GM18873 (cell line): ENCODE measurements around the gene HMCN1.

ENCODE experiments used
- ATAC-seq: cut with Tn5 transposase; IDR thresholded peaks from one replicate; pipeline ENCODE4 v1.9.1; 2021; ENCODE audit warnings: mild to moderate bottlenecking, moderate library complexity, moderate number of reproducible peaks; ENCODE audit not compliant: unreplicated experiment, low FRiP score

HMCN1 gene

DNA sequence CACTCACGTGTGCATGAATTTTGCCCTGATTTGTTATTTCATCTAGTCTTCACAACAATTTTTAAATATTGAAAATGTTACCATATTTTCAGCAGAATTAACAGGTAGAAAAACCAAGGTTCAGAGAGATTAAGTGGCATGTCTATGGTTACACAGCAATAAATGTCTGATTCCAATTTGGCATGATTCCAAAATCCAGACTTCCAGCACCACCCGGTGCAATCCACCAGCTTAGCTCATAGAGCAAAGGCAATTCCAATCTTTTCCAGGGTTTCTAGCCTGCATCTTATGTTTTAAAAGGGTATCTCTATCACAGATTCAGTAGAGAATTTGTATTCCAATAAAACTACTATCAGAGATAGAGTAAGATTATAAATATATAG lies 479.0 kb downstream of the HMCN1 start:
- no peak for ATAC-seq

- no peak for ATAC-seq
Measured at GRCh38 chr1:186214791-186215190, 480.6 kb downstream of the HMCN1 start.

DNA sequence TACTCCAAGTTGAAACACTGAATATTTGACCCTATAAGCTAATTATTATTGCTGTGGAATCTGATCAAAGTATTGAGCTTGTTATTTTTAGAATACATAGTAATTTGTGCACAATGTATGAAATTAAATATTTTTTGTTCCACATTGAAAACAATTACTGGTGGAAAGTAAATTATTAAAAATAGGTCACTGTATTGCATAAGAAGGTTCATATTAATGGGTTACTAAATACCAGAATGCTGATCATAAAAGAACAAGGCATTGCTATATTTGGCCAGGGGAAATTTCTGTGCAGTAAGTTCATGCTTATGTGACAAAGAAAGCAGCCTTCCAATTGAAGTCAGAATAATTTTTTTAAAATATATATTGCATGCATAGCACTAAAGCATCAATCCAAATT lies 481.4 kb downstream of the HMCN1 start:
- no peak for ATAC-seq

DNA sequence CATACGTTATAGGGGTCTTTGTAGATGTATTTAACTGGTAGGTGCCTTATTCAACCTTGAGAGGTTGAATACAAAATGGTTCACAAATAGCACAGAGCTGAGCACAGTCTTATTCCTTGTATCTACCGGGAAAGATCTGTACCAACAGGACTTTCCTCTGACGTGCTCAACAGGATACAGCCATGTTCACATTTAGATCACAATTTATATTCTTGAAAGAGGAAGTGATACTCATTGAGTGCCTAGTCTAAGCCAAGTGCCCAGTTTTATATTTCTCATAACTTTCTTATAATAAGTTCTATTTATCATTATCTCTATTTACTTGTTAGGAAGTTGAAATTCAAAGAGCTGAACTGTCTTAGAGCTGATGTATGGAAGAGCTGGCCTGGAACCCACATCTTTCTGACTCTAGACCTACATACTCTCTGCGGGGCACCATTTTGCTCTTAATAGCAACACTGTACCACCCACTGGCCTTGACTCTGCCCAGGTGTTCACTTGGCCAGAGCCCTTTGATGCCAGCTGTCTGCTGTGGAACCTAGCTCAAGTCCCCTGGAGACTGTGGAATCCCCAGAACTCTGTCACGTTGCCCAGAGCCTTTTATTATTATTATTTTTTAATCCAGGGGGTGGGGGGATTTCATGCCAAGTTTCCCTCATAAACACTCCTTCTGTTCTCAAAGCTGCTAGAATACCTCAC lies 484.6 kb downstream of the HMCN1 start:
- ATAC-seq = peak; percentile 74

DNA sequence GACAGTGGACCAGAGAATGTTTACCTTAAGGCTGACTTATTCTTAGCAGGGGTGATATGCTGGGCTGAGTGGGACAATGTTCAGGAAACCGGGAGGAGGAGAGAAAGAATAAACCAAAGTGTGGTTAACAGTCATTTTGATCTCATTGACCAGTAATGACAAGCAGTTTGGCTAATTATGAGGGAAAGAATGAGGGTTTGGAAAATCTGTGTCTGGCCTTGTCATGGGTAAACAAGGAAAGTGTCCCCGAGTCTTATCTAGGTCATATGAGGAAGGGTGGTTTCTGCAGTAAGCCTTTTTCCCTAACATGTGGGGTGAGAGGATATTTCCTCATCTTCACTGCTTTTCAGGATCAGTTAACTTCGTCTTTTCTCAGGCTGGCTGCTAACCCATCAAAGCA lies 485.9 kb downstream of the HMCN1 start:
- ATAC-seq = no peak

- ATAC-seq = no peak
Measured at GRCh38 chr1:186220911-186221310, 486.7 kb downstream of the HMCN1 start.

GRCh38 chr1:186225096-186225495 lies 490.9 kb downstream of the HMCN1 start:
- ATAC-seq = no peak

- ATAC-seq = no peak
Measured at GRCh38 chr1:186228749-186229148, 494.6 kb downstream of the HMCN1 start.

DNA sequence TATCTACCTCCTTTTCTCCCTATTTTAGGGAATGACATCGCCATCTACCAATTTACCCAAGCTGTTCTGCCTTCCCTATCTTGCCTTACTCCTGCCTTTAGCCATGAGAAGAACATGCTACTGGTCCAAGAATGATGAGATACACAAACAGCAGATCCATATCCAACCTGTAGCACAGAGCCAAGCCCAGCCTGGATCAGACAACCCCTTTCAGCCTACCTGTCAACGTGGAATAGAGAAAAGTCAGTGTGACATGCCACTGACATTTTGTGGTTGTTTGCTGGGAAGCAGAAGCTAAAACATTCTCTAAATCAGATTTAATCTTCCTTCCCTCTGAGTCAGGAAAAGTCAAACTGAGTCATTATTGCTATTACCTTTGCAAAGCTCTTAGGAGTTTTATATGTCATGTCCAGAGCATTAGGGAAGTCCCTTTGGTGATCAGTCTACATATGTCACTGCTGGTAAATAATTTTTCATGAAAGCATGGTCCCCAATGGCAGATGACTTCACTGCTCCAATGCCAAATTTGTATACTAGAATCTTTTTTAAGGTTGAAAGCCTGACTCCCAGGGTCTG lies 497.8 kb downstream of the HMCN1 start:
- ATAC-seq = no peak

DNA sequence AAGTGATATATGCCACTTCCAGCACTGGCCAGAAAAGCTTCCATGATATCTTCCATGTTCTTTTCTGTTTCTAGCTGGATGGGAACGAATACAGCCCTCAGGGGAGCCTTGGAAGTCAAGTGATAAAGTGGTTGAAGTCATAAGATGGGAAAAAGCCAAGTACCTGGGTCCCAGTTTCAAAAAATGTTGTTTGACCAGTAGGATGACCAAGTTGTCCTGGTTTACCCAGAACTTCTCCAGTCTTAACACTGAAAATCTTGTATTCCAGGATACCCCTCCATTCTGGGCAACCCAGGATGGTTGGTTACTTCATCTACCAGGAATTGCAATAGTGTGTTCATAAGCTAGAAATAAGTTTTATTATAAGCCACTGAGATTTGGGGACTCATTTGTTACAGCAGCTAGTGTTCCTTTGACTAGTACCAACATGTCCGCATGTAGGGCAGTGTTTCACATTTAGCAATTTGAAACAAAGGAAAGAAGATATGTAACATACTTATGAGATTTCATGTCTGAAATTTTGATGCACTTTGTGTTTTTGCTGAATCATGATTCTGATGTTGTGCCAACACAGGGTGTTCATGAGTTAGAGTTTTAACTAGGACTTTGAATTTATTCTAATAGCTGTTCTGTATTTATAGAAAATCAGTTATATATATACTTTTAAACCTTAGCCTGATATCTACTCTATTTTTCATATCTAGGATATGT lies 500.9 kb downstream of the HMCN1 start:
- ATAC-seq = no peak

DNA sequence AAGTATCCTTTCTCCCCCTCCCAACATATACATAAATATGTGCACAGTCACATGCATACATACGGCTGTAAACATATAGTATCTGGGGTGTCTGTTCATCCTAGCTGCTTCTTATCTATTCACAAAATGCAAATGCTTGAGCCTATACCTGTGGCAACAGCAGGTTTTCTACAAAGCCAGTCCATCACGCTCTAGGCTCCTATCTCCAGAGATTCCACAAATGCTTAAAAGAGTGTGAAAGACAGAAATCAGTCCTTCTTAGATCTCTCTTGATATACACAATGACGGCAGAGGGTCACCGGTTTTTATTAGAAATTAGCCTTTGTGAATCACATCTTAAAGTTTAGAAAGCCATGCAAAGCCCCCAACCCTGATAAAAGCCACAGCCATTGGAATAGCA lies 501.5 kb downstream of the HMCN1 start:
- ATAC-seq = no peak

GRCh38 chr1:186236921-186237320 lies 502.7 kb downstream of the HMCN1 start:
- ATAC-seq = no peak

DNA sequence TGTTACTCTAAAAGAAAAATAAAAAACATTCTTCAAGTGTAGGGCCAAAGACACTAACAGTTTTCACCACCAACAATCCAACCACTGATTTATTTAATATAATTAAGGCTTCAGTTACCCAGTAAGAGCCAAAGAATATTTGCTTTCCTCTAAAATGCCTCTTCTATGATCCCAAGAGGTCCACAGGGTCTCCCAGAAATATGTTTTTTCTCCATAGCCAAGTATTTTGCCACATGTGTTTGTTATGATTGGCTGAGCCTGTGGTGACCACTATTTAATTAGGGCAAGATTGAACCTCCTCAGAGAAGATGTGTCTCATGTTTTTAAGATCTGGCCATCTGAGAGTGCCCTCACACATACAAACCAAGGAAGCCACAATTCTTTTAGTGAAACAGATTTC lies 505.0 kb downstream of the HMCN1 start:
- ATAC-seq = no peak

- ATAC-seq = no peak
Measured at GRCh38 chr1:186240436-186240835, 506.2 kb downstream of the HMCN1 start.
